MM.1S (cell line): ENCODE measurements around the gene HOXB2.
"Not testable (repeated sequence)": the region's sequence is repeated elsewhere in the genome, so short reads cannot be mapped to it uniquely, and the experiment has no call there.

ENCODE experiments used
- DNase-seq: peaks from one replicate; pipeline ENCODE4 v3.0.0-alpha.2; 2015
- H2AFZ ChIP-seq: fragments of 300-600 bp; sonication (generic); 2 replicates; pipeline ENCODE4 v1.6.0; 2016; ENCODE audit warnings: antibody characterized with exemption, low read length
- H3F3A ChIP-seq: fragments of 300-600 bp; sonication (generic); 2 replicates; pipeline ENCODE4 v1.6.1; 2016; ENCODE audit warnings: mild to moderate bottlenecking, antibody characterized with exemption, low read length, moderate library complexity, mixed read lengths; ENCODE audit not compliant: insufficient read depth
- H3K27ac ChIP-seq: fragments of 300-600 bp; sonication (generic); 2 replicates; pipeline ENCODE4 v1.5.1; 2016; ENCODE audit warnings: mild to moderate bottlenecking, low read length
- H3K27me3 ChIP-seq: fragments of 300-600 bp; sonication (generic); replicated peaks from 2 replicates; pipeline ENCODE4 v1.6.0; 2016; ENCODE audit warnings: low read length; ENCODE audit not compliant: insufficient read depth
- H3K36me3 ChIP-seq: fragments of 300-600 bp; sonication (generic); replicated peaks from 2 replicates; pipeline ENCODE4 v1.6.1; 2016; ENCODE audit warnings: mild to moderate bottlenecking, low read length, mixed read lengths; ENCODE audit not compliant: insufficient read depth
- H3K4me1 ChIP-seq: fragments of 300-600 bp; sonication (generic); 2 replicates; pipeline ENCODE4 v1.6.1; 2016; ENCODE audit warnings: low read length, mixed read lengths
- H3K4me2 ChIP-seq: fragments of 300-600 bp; sonication (generic); 2 replicates; pipeline ENCODE4 v1.6.0; 2016; ENCODE audit warnings: low read depth, low read length
- H3K4me3 ChIP-seq: fragments of 300-600 bp; sonication (generic); 2 replicates; pipeline ENCODE4 v1.5.1; 2016; ENCODE audit warnings: low read length, mixed read lengths
- H3K79me2 ChIP-seq: fragments of 300-600 bp; sonication (generic); 2 replicates; pipeline ENCODE4 v1.6.1; 2016; ENCODE audit warnings: mixed run types, low read length, mixed read lengths
- H3K9ac ChIP-seq: fragments of 300-600 bp; sonication (generic); 2 replicates; pipeline ENCODE4 v1.6.1; 2016; ENCODE audit warnings: low read length, mixed read lengths
- H3K9me2 ChIP-seq: fragments of 300-600 bp; sonication (generic); replicated peaks from 2 replicates; pipeline ENCODE4 v1.6.1; 2016; ENCODE audit warnings: mild to moderate bottlenecking, low read length, mixed read lengths; ENCODE audit not compliant: insufficient read depth
- H3K9me3 ChIP-seq: fragments of 300-600 bp; sonication (generic); replicated peaks from 2 replicates; pipeline ENCODE4 v1.6.1; 2016; ENCODE audit warnings: mild to moderate bottlenecking, low read length, mixed read lengths; ENCODE audit not compliant: insufficient read depth
- H4K20me1 ChIP-seq: fragments of 300-600 bp; sonication (generic); 2 replicates; pipeline ENCODE4 v1.6.1; 2016; ENCODE audit warnings: mild to moderate bottlenecking, low read length, moderate library complexity, mixed read lengths; ENCODE audit not compliant: insufficient read depth
- EZH2 ChIP-seq: fragments of 300-600 bp; sonication (generic); optimal IDR thresholded peaks from 2 replicates; pipeline ENCODE3; 2017; ENCODE audit warnings: low read depth, mild to moderate bottlenecking, antibody characterized with exemption, low read length, mixed read lengths
- EZH2phosphoT487 ChIP-seq: fragments of 300-600 bp; sonication (generic); IDR thresholded peaks from 2 replicates; pipeline ENCODE4 v1.6.1; 2018; ENCODE audit warnings: antibody characterized with exemption, low read length
- TF ChIP-seq, protein P1 (sequence below): fragments of 300-600 bp; sonication (generic); IDR thresholded peaks from 2 replicates; pipeline ENCODE4 v1.5.1; 2016; ENCODE audit warnings: antibody characterized with exemption, low read length, mixed read lengths

Gene HOXB2

DNA sequence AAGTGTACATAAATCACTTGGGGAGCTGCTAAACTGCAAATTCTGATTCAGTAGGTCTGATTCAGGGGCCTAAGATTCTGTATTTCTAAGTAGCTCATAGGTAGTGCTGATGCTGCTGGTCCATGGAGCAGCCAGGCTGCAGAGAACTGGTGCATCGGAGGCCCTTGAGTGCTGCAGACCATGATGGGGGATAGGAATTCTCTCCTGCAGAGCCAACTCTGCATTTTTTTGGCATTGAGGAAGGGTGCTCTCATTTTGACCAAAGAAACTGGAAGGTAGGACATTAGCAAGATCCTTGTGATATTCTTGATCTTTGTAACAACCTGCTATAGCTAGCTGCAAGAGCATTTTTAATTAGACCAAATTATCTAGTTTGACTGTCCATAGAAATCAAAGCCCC lies 4.7 kb downstream of the HOXB2 start:
- TF ChIP-seq EZH2phosphoT487 (no peak), EZH2 (no peak)
- TF ChIP-seq, protein P1, sequence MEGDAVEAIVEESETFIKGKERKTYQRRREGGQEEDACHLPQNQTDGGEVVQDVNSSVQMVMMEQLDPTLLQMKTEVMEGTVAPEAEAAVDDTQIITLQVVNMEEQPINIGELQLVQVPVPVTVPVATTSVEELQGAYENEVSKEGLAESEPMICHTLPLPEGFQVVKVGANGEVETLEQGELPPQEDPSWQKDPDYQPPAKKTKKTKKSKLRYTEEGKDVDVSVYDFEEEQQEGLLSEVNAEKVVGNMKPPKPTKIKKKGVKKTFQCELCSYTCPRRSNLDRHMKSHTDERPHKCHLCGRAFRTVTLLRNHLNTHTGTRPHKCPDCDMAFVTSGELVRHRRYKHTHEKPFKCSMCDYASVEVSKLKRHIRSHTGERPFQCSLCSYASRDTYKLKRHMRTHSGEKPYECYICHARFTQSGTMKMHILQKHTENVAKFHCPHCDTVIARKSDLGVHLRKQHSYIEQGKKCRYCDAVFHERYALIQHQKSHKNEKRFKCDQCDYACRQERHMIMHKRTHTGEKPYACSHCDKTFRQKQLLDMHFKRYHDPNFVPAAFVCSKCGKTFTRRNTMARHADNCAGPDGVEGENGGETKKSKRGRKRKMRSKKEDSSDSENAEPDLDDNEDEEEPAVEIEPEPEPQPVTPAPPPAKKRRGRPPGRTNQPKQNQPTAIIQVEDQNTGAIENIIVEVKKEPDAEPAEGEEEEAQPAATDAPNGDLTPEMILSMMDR: no peak
- H3K27ac ChIP-seq: no peak overlapping the region
- H3K4me1 ChIP-seq: peaks cover 5% of the 10 kb centered on the region; the same call in 1 of the 2 replicates
- no peak overlapping the region for H3K4me2 ChIP-seq
- H3F3A ChIP-seq: no peaks in the 10 kb centered on the region
- H3K27me3 ChIP-seq: peaks cover 16% of the 10 kb centered on the region
- DNase-seq: no peak
- H3K36me3 ChIP-seq: no peaks in the 10 kb centered on the region
- H3K9ac ChIP-seq: no peak overlapping the region
- no peak overlapping the region for H3K4me3 ChIP-seq
- no peaks in the 10 kb centered on the region for H4K20me1 ChIP-seq
- H3K9me3 ChIP-seq: no peaks in the 10 kb centered on the region
- no peak overlapping the region for H2AFZ ChIP-seq
- no peaks in the 10 kb centered on the region for H3K79me2 ChIP-seq
- no peaks in the 10 kb centered on the region for H3K9me2 ChIP-seq

DNA sequence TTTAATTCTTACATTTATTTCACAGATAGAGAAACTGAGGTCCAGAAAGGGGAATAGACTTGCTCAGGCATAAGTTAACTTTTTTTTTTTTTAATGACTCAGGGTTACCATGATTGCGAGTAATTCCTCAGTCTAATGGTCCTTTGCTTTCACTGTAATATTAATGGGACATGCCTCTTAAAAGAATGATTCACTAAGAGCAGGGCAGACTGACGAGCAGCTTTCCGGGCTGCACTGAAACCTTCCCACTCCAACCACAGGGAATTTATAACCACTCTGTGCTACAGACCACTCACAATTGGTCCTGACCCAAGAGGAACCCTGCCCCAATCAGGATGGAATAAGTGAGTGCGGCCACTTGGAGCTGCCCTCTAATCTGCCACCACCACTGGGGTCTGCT lies 5.7 kb downstream of the HOXB2 start:
- no peak overlapping the region for H3K9ac ChIP-seq
- no peaks in the 10 kb centered on the region for H4K20me1 ChIP-seq
- H3K27ac ChIP-seq: no peak overlapping the region
- no peaks in the 10 kb centered on the region for H3K36me3 ChIP-seq
- no peaks in the 10 kb centered on the region for H3K79me2 ChIP-seq
- H3K4me1 ChIP-seq: peaks cover 5% of the 10 kb centered on the region; the same call in 1 of the 2 replicates
- no peak overlapping the region for H3K4me3 ChIP-seq
- no peaks in the 10 kb centered on the region for H3F3A ChIP-seq
- H2AFZ ChIP-seq: no peak overlapping the region
- H3K9me3 ChIP-seq: no peaks in the 10 kb centered on the region
- peaks cover 16% of the 10 kb centered on the region for H3K27me3 ChIP-seq
- DNase-seq: no peak
- H3K4me2 ChIP-seq: no peak overlapping the region
- H3K9me2 ChIP-seq: no peaks in the 10 kb centered on the region
- TF ChIP-seq EZH2phosphoT487 (no peak), EZH2 (no peak)
- TF ChIP-seq, protein P1: no peak

DNA sequence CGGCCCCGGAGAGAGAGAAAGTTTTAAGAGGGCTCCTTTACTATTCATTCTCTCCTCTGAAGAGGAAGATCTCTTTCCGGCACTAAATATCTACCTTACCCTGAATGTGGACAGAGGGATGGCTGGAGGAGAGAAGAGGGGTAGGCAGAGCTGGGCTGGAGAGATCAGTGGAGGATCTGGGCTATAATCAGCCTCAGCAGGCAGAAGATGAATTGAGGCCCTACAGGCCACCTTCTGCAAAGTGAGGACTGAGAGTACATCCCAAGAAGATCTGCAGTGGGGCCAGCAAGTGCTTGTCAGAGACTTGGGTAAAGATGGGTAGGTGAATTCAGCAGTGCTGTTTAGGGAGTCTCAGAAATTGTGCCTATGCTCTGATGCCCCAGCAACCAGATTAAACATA lies 7.6 kb downstream of the HOXB2 start:
- no peaks in the 10 kb centered on the region for H3K9me3 ChIP-seq
- H3F3A ChIP-seq: no peaks in the 10 kb centered on the region
- no peak overlapping the region for H3K4me3 ChIP-seq
- no peak overlapping the region for H3K4me2 ChIP-seq
- no peaks in the 10 kb centered on the region for H3K36me3 ChIP-seq
- no peak overlapping the region for H3K27ac ChIP-seq
- no peak overlapping the region for H3K9ac ChIP-seq
- DNase-seq: no peak
- TF ChIP-seq, protein P1: no peak
- TF ChIP-seq EZH2: no peak
- no peak for TF ChIP-seq EZH2phosphoT487
- H3K27me3 ChIP-seq: peaks cover 7% of the 10 kb centered on the region
- H4K20me1 ChIP-seq: no peaks in the 10 kb centered on the region
- H3K4me1 ChIP-seq: no peaks in the 10 kb centered on the region
- H2AFZ ChIP-seq: no peak overlapping the region
- H3K9me2 ChIP-seq: no peaks in the 10 kb centered on the region
- H3K79me2 ChIP-seq: no peaks in the 10 kb centered on the region

DNA sequence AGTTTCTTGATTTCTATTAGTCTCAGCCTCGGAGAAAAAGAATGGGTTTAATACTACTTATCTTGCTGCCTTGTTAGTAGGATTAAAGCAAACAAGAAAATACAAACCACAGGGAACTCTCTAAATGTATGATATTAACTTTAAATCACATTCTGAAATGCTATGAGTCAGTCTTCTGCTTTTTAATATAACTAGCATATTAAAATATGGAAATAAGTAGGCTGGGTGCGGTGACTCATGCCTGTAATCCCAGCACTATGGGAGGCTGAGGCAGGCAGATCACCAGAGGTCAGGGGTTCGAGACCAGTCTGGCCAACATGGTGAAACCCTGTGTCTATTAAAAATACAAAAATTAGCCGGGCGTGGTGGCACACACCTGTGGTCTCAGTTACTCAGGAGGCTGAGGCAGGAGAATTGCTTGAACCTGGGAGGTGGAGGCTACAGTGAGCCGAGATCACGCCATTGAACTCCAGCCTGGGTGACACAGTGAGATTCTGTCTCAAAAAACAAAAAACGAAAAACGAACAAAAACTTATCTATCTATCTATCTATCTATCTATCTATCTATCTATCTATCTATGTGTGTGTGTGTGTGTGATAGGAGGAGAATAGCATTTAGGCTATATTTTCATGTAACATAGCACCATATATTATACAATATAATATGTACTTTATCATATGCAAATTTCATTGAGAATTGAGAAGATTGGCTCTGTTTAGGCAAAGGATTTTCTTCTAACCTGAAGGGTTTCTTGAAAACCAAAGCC lies 8.9 kb downstream of the HOXB2 start:
- not testable (repeated sequence) for H3K79me2 ChIP-seq, H3K9me3 ChIP-seq, H3F3A ChIP-seq, H3K4me3 ChIP-seq, H3K9ac ChIP-seq, H3K4me1 ChIP-seq, H3K9me2 ChIP-seq, DNase-seq, H3K4me2 ChIP-seq, H3K27ac ChIP-seq, H3K36me3 ChIP-seq, H3K27me3 ChIP-seq, H4K20me1 ChIP-seq, H2AFZ ChIP-seq
